ENCODE results near the gene LY6G6F. TPM values are rescaled to one million over a fixed set of nuclear protein-coding genes. Genes with fewer than 3 reads are reported as not detected.

LY6G6F gene
- total and polyA plus RNA-seq, 2 experiments from 2014 or later, result not detected

DNA sequence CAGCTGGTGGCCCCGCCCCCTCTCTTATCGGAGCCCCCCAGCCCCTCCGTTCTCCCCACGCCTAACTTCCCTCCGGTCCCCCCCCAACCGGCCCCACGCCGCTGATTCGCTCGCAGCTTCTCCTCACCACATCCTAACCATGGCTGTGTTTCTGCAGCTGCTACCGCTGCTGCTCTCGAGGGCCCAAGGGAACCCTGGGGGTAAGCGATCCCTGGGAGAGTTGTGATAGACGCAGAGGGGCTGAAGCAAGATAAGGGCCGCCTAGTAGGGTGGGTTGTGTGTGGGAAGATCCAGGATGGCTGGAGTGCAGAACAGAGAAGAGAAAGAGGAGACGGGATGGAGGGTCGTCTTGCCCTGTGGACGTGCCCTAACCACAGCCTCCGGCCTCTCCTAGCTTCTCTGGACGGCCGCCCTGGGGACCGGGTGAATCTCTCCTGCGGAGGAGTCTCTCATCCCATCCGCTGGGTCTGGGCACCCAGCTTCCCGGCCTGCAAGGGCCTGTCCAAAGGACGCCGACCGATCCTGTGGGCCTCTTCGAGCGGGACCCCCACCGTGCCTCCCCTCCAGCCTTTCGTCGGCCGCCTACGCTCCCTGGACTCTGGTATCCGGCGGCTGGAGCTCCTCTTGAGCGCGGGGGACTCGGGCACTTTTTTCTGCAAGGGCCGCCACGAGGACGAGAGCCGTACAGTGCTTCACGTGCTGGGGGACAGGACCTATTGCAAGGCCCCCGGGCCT is 16.7 kb downstream of the LY6G6F start, which contains the start of gene MPIG6B:
TSS of gene MPIG6B (plus strand) at position 129 of the 735 bp plus-strand sequence. CDS start at position 140, 11 bp downstream.
- DNase-seq, result no peak
- H3K27me3 ChIP-seq (replicated peaks; ENCODE audit: insufficient read depth), result no peaks in the 10 kb centered on the region
- no peak within 1 kb of the TSS for H3K27ac ChIP-seq
- H3K9me2 ChIP-seq (ENCODE audit: insufficient read depth), result no peaks in the 10 kb centered on the region
- no peak within 1 kb of the TSS for H2AFZ ChIP-seq
- in situ Hi-C loops (cut with MboI), result no loop called here
- no peak for TF ChIP-seq EZH2phosphoT487 (IDR thresholded peaks at IDR 0.05; ENCODE audit: insufficient read depth, low read depth)
- TF ChIP-seq EZH2 (IDR thresholded peaks at IDR 0.05; ENCODE audit: insufficient read depth, poor library complexity, severe bottlenecking), result no peak
- no peak within 1 kb of the TSS for H3K4me2 ChIP-seq (ENCODE audit: unreplicated experiment)
- H3K9ac ChIP-seq, result no peak within 1 kb of the TSS
- H3K4me1 ChIP-seq (ENCODE audit: insufficient read depth), result no peaks in the 10 kb centered on the region
- H3K4me3 ChIP-seq, result no peak within 1 kb of the TSS
- 76 to 77% methylated on average over 36 to 46 of the region's 46 CpGs for WGBS, 2 experiments (ENCODE audit: low coverage in 1 of 2, low lambda C conversion rate in 2 of 2, missing lambda C conversion rate in 2 of 2)
- no peaks in the 10 kb centered on the region for H4K20me1 ChIP-seq (ENCODE audit: insufficient read depth)
- peaks cover 11% of the 10 kb centered on the region; the same call in 1 of the 2 replicates for H3K36me3 ChIP-seq (ENCODE audit: low read depth)
- no peaks in the 10 kb centered on the region for H3K79me2 ChIP-seq (ENCODE audit: insufficient read depth)
- H3K9me3 ChIP-seq (ENCODE audit: low read depth), result no peaks in the 10 kb centered on the region
- H3F3A ChIP-seq (ENCODE audit: insufficient read depth), result no peaks in the 10 kb centered on the region

GRCh38 chr6:31723980-31724691 is 17.5 kb downstream of the LY6G6F start:
- no peak overlapping the region for H3K4me2 ChIP-seq (ENCODE audit: unreplicated experiment)
- no peak overlapping the region for H2AFZ ChIP-seq
- H3K4me3 ChIP-seq, result no peak overlapping the region
- no peak for TF ChIP-seq EZH2 (IDR thresholded peaks at IDR 0.05; ENCODE audit: insufficient read depth, poor library complexity, severe bottlenecking)
- TF ChIP-seq EZH2phosphoT487 (IDR thresholded peaks at IDR 0.05; ENCODE audit: insufficient read depth, low read depth), result no peak
- no peak overlapping the region for H3K27ac ChIP-seq
- no peaks in the 10 kb centered on the region for H3K9me2 ChIP-seq (ENCODE audit: insufficient read depth)
- no peaks in the 10 kb centered on the region for H3K79me2 ChIP-seq (ENCODE audit: insufficient read depth)
- 86 to 88% methylated on average over 22 to 25 of the region's 25 CpGs for WGBS, 2 experiments (ENCODE audit: low coverage in 1 of 2, low lambda C conversion rate in 2 of 2, missing lambda C conversion rate in 2 of 2)
- no peaks in the 10 kb centered on the region for H4K20me1 ChIP-seq (ENCODE audit: insufficient read depth)
- H3K4me1 ChIP-seq (ENCODE audit: insufficient read depth), result no peaks in the 10 kb centered on the region
- H3K36me3 ChIP-seq (ENCODE audit: low read depth), result peaks cover 11% of the 10 kb centered on the region; the same call in 1 of the 2 replicates
- H3K9ac ChIP-seq, result no peak overlapping the region
- in situ Hi-C loops (cut with MboI), result no loop called here
- DNase-seq, result no peak
- H3F3A ChIP-seq (ENCODE audit: insufficient read depth), result no peaks in the 10 kb centered on the region
- no peaks in the 10 kb centered on the region for H3K27me3 ChIP-seq (replicated peaks; ENCODE audit: insufficient read depth)
- no peaks in the 10 kb centered on the region for H3K9me3 ChIP-seq (ENCODE audit: low read depth)

- H4K20me1 ChIP-seq (ENCODE audit: insufficient read depth), result no peaks in the 10 kb centered on the region
- no peaks in the 10 kb centered on the region for H3K9me2 ChIP-seq (ENCODE audit: insufficient read depth)
- no peaks in the 10 kb centered on the region for H3K9me3 ChIP-seq (ENCODE audit: low read depth)
- WGBS, 2 experiments (ENCODE audit: low coverage in 1 of 2, low lambda C conversion rate in 2 of 2, missing lambda C conversion rate in 2 of 2), result 86 to 88% methylated on average over 12 of the region's 12 CpGs
- H3K27ac ChIP-seq, result no peak overlapping the region
- H3K9ac ChIP-seq, result no peak overlapping the region
- H3K4me3 ChIP-seq, result no peak overlapping the region
- in situ Hi-C loops (cut with MboI), result no loop called here
- DNase-seq, result no peak
- peaks cover 12% of the 10 kb centered on the region; the same call in 1 of the 2 replicates for H3K36me3 ChIP-seq (ENCODE audit: low read depth)
- no peaks in the 10 kb centered on the region for H3K27me3 ChIP-seq (replicated peaks; ENCODE audit: insufficient read depth)
- H3K4me2 ChIP-seq (ENCODE audit: unreplicated experiment), result no peak overlapping the region
- no peak overlapping the region for H2AFZ ChIP-seq
- TF ChIP-seq EZH2phosphoT487 (IDR thresholded peaks at IDR 0.05; ENCODE audit: insufficient read depth, low read depth) (no peak), EZH2 (IDR thresholded peaks at IDR 0.05; ENCODE audit: insufficient read depth, poor library complexity, severe bottlenecking) (no peak)
- peaks cover 6% of the 10 kb centered on the region; the same call in 1 of the 2 replicates for H3K4me1 ChIP-seq (ENCODE audit: insufficient read depth)
- peaks cover 5% of the 10 kb centered on the region for H3F3A ChIP-seq (ENCODE audit: insufficient read depth)
- H3K79me2 ChIP-seq (ENCODE audit: insufficient read depth), result no peaks in the 10 kb centered on the region
Observed at GRCh38 chr6:31725502-31726350, 19.1 kb downstream of the LY6G6F start.
